ENCODE results near the gene NUP50.
A peak's percentile ranks its signal among the peaks of the same experiment; 100 is the strongest.

Gene NUP50

DNA sequence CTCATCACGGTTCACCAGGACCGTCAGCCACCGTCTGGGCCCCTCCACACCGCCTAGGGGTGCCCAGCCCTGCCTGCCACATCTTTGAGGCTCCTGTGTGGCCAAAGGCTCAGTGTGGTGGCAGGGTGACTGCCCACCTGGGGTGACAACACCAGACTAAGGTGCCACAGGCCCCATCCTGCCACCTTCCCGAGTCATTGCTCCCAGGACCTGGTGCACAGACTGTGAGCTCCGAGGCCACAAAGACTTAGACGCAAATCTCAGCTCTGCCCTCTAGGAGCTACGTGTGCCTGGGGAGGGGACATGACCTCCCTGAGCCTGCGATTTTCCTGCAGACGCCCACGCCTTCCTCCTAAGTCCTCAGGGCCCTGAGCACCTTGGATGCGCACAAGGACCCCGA is 40.5 kb downstream of the NUP50 start:
- no peak overlapping the region for H3K4me3 ChIP-seq (ENCODE audit: low read depth, low read length)
- DNase-seq (ENCODE audit: low read depth): no peak
- TF ChIP-seq, protein P1, sequence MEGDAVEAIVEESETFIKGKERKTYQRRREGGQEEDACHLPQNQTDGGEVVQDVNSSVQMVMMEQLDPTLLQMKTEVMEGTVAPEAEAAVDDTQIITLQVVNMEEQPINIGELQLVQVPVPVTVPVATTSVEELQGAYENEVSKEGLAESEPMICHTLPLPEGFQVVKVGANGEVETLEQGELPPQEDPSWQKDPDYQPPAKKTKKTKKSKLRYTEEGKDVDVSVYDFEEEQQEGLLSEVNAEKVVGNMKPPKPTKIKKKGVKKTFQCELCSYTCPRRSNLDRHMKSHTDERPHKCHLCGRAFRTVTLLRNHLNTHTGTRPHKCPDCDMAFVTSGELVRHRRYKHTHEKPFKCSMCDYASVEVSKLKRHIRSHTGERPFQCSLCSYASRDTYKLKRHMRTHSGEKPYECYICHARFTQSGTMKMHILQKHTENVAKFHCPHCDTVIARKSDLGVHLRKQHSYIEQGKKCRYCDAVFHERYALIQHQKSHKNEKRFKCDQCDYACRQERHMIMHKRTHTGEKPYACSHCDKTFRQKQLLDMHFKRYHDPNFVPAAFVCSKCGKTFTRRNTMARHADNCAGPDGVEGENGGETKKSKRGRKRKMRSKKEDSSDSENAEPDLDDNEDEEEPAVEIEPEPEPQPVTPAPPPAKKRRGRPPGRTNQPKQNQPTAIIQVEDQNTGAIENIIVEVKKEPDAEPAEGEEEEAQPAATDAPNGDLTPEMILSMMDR (IDR thresholded peaks at IDR 0.05; ENCODE audit: control insufficient read depth, extremely low read depth, insufficient read depth): no peak

DNA sequence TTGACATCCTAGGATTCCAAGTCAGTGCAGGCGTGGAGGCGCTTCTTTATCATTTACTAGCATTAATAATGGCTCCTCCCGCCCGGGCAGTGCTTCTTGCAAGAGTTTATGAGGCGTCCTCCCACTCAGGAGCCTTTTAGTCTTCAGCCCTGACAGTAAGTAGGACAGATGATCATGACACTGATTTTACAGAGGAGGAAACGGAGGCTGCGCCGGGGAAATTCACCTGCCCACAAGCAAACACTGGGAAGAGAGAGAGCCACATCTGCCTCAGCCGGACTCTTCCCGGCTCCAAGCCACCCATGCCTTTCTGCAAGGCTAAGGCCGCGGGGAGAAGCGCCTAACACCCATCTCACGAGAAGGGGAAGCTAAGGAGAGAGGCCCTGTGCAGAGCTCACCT is 41.1 kb downstream of the NUP50 start:
- TF ChIP-seq, protein P1 (IDR thresholded peaks at IDR 0.05; ENCODE audit: control insufficient read depth, extremely low read depth, insufficient read depth): no peak
- H3K4me3 ChIP-seq (ENCODE audit: low read depth, low read length): no peak overlapping the region
- DNase-seq (ENCODE audit: low read depth): no peak

DNA sequence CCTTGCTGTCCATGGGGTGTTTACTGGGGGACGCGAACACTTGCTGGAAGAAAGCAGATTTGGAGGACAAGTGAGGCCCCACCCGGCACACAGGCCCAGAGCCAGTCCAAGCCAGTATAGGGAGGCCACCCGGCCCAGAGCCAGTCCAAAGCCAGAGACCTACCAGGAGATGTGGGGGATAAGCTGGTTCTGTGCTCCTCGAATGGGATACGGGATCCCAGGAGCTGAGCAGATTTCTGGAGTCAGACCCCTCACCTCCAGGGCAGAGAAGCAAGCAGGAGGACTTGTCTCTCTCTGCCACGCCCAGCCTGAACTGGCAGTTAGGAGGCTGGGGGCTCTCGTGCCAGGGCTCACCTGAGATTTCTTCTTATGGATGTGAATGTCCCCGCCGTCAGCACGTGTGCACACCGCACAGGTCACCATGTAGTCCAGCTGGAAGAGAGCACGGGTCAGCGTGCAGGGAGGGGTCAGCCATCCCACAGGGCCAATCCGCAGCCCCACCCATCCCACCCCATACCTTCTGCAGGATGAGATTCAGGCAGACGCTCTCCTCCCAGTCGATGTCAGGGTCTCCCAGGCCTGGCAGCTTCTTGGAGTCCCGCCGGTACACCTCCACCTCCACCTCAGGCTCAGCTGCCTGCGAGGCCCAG is 41.7 kb downstream of the NUP50 start:
- TF ChIP-seq, protein P1 (IDR thresholded peaks at IDR 0.05; ENCODE audit: control insufficient read depth, extremely low read depth, insufficient read depth): no peak
- no peak overlapping the region for H3K4me3 ChIP-seq (ENCODE audit: low read depth, low read length)
- DNase-seq (ENCODE audit: low read depth): no peak

DNA sequence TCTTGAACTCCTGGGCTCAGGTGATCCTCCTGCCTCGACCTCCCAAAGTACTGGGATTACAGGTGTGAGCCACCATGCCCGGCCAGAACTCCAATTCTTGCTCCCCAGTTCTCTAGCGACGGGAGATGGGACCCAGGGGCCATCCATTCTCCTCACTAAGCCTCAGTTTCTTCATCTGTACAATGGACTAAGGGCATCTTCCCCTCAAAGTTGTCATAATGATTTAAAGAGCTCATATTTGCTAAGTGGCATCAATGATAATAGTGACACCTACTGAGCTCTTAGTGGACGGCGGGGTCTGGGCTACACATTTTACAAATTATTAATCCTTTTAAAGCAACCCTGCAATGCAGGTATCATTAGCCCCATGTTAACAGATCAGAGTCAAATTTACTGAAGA is 42.5 kb downstream of the NUP50 start:
- no peak for DNase-seq (ENCODE audit: low read depth)
- TF ChIP-seq, protein P1 (IDR thresholded peaks at IDR 0.05; ENCODE audit: control insufficient read depth, extremely low read depth, insufficient read depth): peak; percentile 10
- H3K4me3 ChIP-seq (ENCODE audit: low read depth, low read length): no peak overlapping the region

DNA sequence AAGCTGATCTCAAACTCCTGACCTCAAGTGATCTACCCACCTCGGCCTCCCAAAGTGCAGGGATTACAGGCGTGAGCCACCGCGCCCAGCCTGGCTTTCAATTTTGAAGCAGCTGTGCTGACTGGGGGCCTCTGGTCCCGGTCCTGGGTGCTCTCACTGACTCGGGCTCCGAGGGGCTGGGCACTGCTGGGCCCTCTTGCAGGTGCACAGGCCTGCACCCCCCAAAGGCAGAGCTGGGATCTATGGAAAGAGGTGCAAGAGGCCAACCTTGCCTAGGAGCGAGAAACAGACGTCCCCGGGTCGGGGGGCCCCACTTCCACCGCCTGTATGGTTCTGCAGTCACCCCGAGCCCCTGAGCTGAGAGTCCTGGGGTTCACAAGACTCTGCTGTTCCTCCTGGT is 43.8 kb downstream of the NUP50 start:
- H3K4me3 ChIP-seq (ENCODE audit: low read depth, low read length): no peak overlapping the region
- TF ChIP-seq, protein P1 (IDR thresholded peaks at IDR 0.05; ENCODE audit: control insufficient read depth, extremely low read depth, insufficient read depth): no peak
- DNase-seq (ENCODE audit: low read depth): no peak

DNA sequence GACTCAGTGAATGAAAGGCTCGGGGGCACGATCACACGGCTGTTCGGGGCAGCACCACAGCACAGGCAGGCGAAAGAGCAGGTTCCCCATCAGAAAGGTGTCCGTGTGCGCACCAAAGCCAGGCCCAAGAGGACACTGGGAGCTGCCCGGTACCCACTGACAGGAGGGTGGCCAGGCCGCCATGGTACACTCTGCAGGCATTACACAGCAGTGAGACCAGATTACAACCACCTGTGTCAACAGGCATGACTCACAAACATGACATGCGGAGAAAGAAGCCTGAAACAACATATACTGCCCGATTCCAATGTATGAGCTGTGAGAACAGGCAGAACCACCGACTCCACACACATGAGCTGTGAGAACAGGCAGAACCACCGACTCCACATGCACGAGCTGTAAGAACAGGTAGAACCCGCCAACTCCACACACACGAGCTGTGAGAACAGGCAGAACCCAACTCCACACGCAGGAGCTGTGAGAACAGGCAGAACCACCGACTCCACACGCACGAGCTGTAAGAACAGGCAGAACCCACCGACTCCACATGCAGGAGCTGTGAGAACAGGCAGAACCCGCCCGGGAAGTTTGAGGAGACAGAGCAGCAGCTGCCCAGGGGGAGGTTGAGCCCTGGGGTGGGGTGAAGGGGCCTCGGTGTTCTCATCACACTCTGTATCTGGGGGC is 44.4 kb downstream of the NUP50 start:
- H3K4me3 ChIP-seq (ENCODE audit: low read depth, low read length): no peak overlapping the region
- no peak for DNase-seq (ENCODE audit: low read depth)
- TF ChIP-seq, protein P1 (IDR thresholded peaks at IDR 0.05; ENCODE audit: control insufficient read depth, extremely low read depth, insufficient read depth): no peak

DNA sequence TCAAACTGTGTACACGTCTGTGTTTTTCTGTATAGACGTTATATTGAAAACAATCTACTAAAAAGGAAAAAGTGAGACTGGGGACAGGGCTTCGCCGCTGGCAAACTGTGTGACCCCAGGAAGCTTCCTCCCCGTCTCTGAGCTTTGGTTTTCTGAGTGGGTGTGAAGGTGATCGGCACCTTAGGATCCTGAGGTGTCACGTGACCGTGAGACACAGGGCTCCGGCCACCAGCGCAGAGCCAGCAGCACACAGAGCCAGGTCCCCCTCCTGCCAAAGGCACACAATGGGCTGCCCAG is 44.9 kb downstream of the NUP50 start:
- TF ChIP-seq, protein P1 (IDR thresholded peaks at IDR 0.05; ENCODE audit: control insufficient read depth, extremely low read depth, insufficient read depth): no peak

More for the DNA sequence above, 44.9 kb downstream of the NUP50 start:
- DNase-seq (ENCODE audit: low read depth): no peak
- H3K4me3 ChIP-seq (ENCODE audit: low read depth, low read length): no peak overlapping the region
